HEK293 (cell line): ENCODE measurements around the gene DRG1.

Source experiments
- CTCF ChIP-seq: fragments of 450-650 bp; formaldehyde crosslinking; IDR thresholded peaks from 2 replicates; pipeline ENCODE4 v1.5.1; 2016; ENCODE audit warnings: missing biosample characterization, missing genetic modification characterization
- YY1 ChIP-seq: fragments of 450-650 bp; formaldehyde crosslinking; IDR thresholded peaks from 2 replicates; pipeline ENCODE4 v1.5.1; 2018; ENCODE audit warnings: missing biosample characterization, missing genetic modification characterization
- ZBTB8A ChIP-seq: fragments of 450-650 bp; formaldehyde crosslinking; IDR thresholded peaks from 2 replicates; pipeline ENCODE4 v1.5.1; 2016; ENCODE audit warnings: missing biosample characterization, missing genetic modification characterization
- ZNF266 ChIP-seq: fragments of 450-650 bp; formaldehyde crosslinking; IDR thresholded peaks from 2 replicates; pipeline ENCODE4 v1.5.1; 2016; ENCODE audit warnings: missing biosample characterization, missing genetic modification characterization, low read depth
- ZNF280D ChIP-seq: fragments of 450-650 bp; formaldehyde crosslinking; IDR thresholded peaks from 2 replicates; pipeline ENCODE4 v1.5.1; 2016; ENCODE audit warnings: missing biosample characterization, missing genetic modification characterization
- ZNF501 ChIP-seq: fragments of 450-650 bp; formaldehyde crosslinking; IDR thresholded peaks from 2 replicates; pipeline ENCODE4 v1.5.1; 2016; ENCODE audit warnings: missing biosample characterization, missing genetic modification characterization
- ZNF704 ChIP-seq: fragments of 450-650 bp; formaldehyde crosslinking; IDR thresholded peaks from 2 replicates; pipeline ENCODE4 v1.5.1; 2016; ENCODE audit warnings: missing biosample characterization, missing genetic modification characterization

- TF ChIP-seq CTCF (tag by site-specific recombination) = no peak
- no peak for TF ChIP-seq ZNF704 (tag by site-specific recombination)
- TF ChIP-seq ZNF266 (tag by site-specific recombination) = no peak
- no peak for TF ChIP-seq ZBTB8A (tag by site-specific recombination)
- TF ChIP-seq ZNF501 (tag by site-specific recombination) = no peak
- no peak for TF ChIP-seq ZNF280D (tag by site-specific recombination)
- no peak for TF ChIP-seq YY1 (tag by site-specific recombination)
These were observed 42.2 kb downstream of the DRG1 start for GRCh38 chr22:31441652-31442051.
